HG02763 (cell line): ENCODE results near the gene TPPP3.
"Not testable (repeated sequence)": the region's sequence is repeated elsewhere in the genome, so short reads cannot be mapped to it uniquely, and the experiment has no call there.

ENCODE experiments used
- ATAC-seq: cut with Tn5 transposase; IDR thresholded peaks from one replicate; pipeline ENCODE4 v1.9.1; 2021; ENCODE audit warnings: mild to moderate bottlenecking, moderate library complexity; ENCODE audit not compliant: unreplicated experiment

Gene TPPP3

GRCh38 chr16:67391424-67392300, 1.6 kb downstream of the TPPP3 start:
- ATAC-seq: no peak

DNA sequence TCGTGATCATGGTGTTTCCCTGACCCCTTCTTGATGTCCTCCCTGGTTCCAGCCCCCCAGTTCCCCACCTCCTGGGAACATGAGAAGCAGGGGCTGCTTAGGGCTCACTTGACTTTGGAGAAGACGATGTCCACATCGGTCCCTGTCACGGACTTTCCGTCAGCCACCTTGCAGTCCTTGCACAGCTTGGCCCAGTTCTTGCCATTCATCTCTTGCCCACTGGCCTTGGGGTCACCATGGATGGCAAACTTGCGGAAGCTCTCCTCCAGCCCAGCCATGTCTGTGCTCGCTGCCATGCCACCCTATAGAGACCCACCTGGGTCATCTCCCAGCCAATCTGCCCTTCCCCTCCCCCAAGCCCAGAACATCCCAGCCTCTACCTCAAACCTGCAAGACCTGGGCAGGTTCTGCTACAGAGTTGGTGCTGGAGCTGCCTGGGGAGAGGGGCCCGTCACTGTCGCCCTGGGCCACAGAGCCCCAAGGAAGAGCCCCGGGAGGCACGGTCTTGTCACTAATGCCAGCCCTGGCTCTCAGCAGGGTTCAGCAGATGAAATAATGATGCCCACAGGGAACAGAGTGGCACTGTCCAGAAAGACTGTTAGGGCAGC, 2.4 kb downstream of the TPPP3 start:
- no peak for ATAC-seq

GRCh38 chr16:67389911-67390815, 3.1 kb downstream of the TPPP3 start:
- ATAC-seq: no peak

- no peak for ATAC-seq
Measured at GRCh38 chr16:67388591-67388990, 4.7 kb downstream of the TPPP3 start.

GRCh38 chr16:67388191-67388590, 5.1 kb downstream of the TPPP3 start:
- ATAC-seq: no peak

DNA sequence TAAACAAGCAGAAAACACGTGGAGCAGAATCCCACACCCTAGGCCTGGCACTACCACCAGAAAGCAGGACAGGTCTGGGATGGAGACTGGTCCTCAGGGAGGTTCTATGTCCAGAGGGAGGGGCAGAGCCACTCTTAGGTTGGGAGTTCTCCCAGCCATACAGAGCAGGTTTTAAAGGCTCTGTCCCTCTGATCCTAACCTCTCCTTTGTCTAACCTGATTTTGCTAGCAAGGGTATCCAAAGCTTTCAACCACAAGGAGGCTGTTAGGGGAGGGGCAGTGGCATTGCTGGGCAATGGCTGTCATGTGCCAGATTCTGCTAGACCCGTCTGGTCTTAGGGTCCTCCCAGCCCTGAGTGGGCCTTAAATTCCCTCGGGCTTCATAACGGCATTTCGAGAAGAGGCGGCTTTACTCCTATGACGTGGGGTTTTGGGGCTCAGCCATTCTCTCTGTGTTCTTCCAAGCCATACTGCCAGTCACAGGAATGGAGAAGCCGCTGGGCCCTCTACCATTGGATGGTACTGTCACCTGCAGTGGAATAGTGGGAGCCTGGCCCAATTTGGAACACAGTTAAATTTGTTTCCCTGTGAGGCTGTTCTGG, 5.7 kb downstream of the TPPP3 start:
- no peak for ATAC-seq

DNA sequence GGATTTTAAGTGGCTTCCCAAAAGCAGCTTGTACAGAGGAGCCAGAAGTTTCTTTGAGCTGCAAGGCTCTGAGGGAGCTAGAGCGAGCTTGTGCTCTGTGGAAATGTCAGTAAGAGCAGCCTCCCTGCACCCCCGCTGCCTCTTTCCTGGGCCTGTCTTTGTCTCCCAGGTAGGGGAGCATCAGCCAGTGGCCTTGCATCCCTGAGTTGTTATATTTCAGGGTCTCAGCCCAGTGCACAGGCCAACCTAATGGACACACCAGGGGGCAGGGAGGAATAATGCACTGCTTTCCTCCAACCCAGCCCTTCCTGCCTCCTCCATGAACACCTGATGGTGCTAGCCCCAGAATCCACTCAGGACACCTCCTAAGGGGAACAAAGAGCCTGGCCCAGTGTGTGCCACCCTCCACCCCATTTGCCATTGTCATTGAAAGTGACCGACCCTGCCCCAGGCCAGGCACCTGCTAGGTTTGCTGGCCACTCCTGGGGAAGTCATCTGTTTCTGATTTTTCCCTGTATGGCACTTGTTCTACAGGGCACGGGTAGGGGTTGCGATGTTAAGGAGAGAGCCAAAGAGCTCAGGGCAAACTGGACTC, 6.3 kb downstream of the TPPP3 start:
- ATAC-seq: no peak

- no peak for ATAC-seq
Measured at GRCh38 chr16:67384778-67385510, 8.4 kb downstream of the TPPP3 start.

- no peak for ATAC-seq
Measured at GRCh38 chr16:67383284-67383683, 10.0 kb downstream of the TPPP3 start.

DNA sequence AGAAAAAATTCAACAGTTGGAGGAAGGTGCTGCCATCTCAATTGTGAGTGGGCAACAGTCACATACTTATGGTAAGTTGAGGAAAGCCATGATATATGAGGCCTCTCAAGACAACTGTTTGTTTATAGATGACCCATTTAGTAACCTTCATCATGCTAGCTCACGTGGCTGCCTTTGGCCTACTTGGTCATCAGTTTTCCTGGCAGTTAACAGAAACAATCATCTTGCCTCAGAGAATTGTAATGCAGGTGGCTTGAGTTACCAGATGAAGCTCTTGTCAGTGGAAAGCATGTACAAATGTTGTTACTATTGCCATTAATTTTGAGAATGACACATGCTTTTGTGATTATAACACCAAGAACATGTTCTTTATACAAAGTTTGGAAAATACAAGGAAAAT, 14.7 kb downstream of the TPPP3 start:
- ATAC-seq: no peak

DNA sequence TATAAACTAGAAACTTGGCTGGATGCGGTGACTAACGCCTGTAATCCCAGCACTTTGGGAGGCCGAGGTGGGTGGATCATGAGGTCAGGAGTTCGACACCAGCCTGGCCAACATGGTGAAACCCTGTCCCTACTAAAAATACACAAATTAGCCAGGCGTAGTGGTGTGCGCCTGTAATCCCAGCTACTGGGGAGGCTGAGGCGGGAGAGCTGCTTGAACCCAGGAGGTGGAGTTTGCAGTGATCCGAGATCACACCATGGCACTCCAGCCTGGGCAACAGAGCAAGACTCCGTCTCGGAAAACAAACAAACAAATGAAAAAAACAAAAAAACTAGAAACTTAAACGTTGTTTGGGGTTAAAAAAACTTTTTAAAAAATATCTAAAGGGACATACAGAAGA, 17.3 kb downstream of the TPPP3 start:
- ATAC-seq: not testable (repeated sequence)

DNA sequence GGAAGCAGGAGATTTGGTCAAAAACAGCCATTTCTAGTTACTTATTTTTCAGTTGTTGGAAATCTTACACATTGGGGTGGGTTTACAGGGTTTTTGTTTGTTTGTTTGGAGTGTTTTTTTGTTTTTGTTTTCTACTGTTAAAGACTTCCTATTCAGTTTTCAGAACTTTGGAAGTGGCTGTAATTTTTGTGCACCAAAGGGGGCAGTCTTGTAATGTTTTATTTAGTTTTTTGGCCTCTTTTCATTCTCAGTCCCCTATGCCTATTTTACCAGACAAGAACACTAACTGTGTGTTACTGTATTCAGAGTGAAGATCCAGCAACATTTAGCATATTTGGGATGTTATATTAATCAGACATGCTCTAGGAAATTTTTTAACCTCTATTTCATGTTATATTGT, 20.6 kb downstream of the TPPP3 start:
- no peak for ATAC-seq

- no peak for ATAC-seq
Measured at GRCh38 chr16:67370661-67371060, 22.6 kb downstream of the TPPP3 start.

GRCh38 chr16:67364600-67365235, 28.6 kb downstream of the TPPP3 start:
- no peak for ATAC-seq

DNA sequence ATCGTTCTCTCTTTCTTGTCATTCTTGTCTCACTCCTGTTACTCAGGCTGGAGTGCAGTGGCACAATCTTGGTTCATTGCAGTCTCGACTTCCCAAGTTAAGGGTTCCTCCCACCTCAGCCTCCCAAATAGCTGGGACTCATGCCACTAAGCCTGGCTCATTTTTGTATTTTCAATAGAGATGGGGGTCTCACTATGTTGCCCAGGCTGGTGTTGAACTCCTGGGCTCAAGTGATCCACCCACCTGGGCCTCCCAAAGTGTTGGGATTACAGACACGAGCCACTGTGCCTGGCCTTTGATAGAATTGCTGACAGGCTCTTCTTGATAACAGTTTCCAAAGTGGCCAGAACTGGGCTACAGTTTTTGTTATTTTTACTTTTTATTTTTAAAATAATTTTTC, 32.3 kb downstream of the TPPP3 start:
- ATAC-seq: no peak

DNA sequence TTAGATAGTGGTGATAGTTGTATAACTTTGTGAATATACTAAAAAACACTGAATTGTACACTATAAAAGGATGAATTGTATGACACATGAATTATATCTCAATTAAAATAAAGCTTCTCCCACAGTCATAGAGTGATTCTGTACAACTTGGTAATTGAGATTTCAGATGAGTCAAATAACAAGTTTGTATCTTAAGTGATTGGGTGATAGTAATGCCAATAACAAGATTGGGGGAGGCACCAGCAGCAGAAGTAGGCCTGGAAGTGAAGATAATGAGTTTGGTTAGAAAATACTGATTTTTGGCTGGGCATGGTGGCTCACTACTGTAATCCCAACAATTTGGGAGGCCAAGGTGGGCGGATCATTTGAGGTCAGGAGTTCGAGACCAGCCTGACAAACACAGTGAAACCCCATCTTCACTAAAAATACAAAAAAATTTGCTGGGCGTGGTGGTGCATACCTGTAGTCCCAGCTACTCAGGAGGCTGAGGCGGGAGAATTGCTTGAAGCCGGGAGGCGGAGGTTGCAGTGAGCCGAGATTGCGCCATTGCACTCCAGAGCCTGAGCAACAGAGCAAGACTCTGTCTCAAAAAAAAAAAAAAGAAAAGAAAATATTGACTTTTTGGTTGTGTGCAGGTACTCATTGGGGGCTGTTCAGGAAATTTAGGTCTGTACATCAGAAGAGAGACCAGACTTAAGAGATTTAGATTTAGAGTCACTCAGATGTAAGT, 33.6 kb downstream of the TPPP3 start:
- not testable (repeated sequence) for ATAC-seq

DNA sequence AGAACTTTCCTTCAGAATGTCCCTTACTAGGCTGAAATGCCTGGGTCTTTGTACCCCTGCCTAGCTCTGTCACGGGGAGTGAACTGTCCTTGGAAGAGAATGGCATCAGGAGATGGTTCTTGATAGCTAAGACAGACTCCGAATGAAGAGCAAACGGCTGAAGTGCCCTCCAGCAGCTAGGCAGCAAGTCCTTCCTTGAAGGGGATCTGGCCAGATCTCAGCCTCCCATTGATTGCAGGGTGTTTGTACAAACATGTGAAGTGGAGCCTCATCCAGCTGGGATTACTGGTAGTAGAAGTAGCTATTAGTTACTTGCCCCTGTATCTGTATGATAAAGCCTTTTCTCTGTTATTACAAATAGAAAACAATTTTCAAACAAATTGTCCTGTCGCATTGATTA, 35.7 kb downstream of the TPPP3 start:
- ATAC-seq: no peak

- no peak for ATAC-seq
Measured at GRCh38 chr16:67356396-67356795, 36.9 kb downstream of the TPPP3 start.

DNA sequence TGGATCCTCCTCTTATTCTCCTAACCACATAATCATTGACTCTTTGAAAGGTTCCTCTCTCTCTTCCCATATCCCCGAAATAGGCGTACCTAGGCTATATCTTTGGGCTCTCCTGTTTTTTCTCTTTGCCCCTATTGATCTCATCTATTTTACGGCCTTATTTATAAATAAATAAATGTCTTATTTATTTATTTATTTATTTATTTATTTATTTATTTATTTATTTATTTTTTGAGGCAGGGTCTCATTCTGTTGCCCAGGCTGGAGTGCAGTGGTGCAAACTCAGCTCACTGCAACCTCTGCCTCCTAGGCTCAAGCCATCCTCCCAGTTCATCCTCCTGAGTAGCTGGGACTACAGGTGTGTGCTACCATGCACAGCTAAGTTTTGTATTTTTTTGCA, 40.8 kb downstream of the TPPP3 start:
- ATAC-seq: not testable (repeated sequence)
